HT-29 (cell line): ENCODE results near the gene TTYH3. TPM values are rescaled to one million over a fixed set of nuclear protein-coding genes. Genes with fewer than 3 reads are reported as not detected.
A peak's percentile ranks its signal among the peaks of the same experiment; 100 is the strongest.
"Not testable (repeated sequence)": the region's sequence is repeated elsewhere in the genome, so short reads cannot be mapped to it uniquely, and the experiment has no call there.

Experiments
- DNase-seq: peaks from one replicate; pipeline ENCODE4 v3.0.0-alpha.2; 2015; ENCODE audit warnings: low spot score
- total RNA-seq: library from RNA; depleted of rRNA; stranded (reverse); fragments of >200 nt; shearing (Covaris generic); gene quantifications from 2 replicates; pipeline ENCODE4 v1.2.3, GENCODE V29; 2014

TTYH3 gene
- total RNA-seq, 1 experiment from 2014 or later, result 37.1 TPM

GRCh38 chr7:2681929-2682799 lies 50.4 kb downstream of the TTYH3 start:
- DNase-seq, result no peak

GRCh38 chr7:2684501-2684900 lies 52.7 kb downstream of the TTYH3 start:
- DNase-seq, result no peak

GRCh38 chr7:2686101-2686500 lies 54.3 kb downstream of the TTYH3 start:
- no peak for DNase-seq

GRCh38 chr7:2687338-2687869 lies 55.6 kb downstream of the TTYH3 start:
- peak; percentile 39 for DNase-seq

GRCh38 chr7:2687881-2688318 lies 56.1 kb downstream of the TTYH3 start, which contains the start of gene AMZ1:
Gene AMZ1 (plus strand): TSS chr7:2688202. CDS start chr7:2700452, 12,250 bp downstream.
- DNase-seq, result no peak

GRCh38 chr7:2688409-2689342 lies 56.9 kb downstream of the TTYH3 start:
- no peak for DNase-seq

GRCh38 chr7:2689343-2689847 lies 57.6 kb downstream of the TTYH3 start:
- DNase-seq, result no peak

GRCh38 chr7:2689951-2690705 lies 58.3 kb downstream of the TTYH3 start:
- DNase-seq, result no peak

GRCh38 chr7:2691011-2691707 lies 59.4 kb downstream of the TTYH3 start:
- no peak for DNase-seq

- DNase-seq, result not testable (repeated sequence)
Measured at GRCh38 chr7:2691932-2692439, 60.2 kb downstream of the TTYH3 start.

- DNase-seq, result no peak
Measured at GRCh38 chr7:2692543-2692942, 60.8 kb downstream of the TTYH3 start.

- not testable (repeated sequence) for DNase-seq
Measured at GRCh38 chr7:2693420-2694121, 61.8 kb downstream of the TTYH3 start.

GRCh38 chr7:2694122-2694436 lies 62.3 kb downstream of the TTYH3 start:
- DNase-seq, result not testable (repeated sequence)

- no peak for DNase-seq
Measured at GRCh38 chr7:2698581-2699288, 66.9 kb downstream of the TTYH3 start.

- no peak for DNase-seq
Measured at GRCh38 chr7:2699289-2699620, 67.5 kb downstream of the TTYH3 start.

GRCh38 chr7:2700141-2700850 lies 68.5 kb downstream of the TTYH3 start:
- DNase-seq, result no peak

GRCh38 chr7:2701424-2701823 lies 69.6 kb downstream of the TTYH3 start:
- no peak for DNase-seq

- DNase-seq, result no peak
Measured at GRCh38 chr7:2701832-2702593, 70.2 kb downstream of the TTYH3 start.
